ENCODE data around the gene C10orf90. TPM values are rescaled to one million over a fixed set of nuclear protein-coding genes. Genes with fewer than 3 reads are reported as not detected.

Gene C10orf90
- total RNA-seq, 4 donors from 2014 or later: 0.06 TPM; not detected in 3

GRCh38 chr10:126391192-126391885, 279.2 kb downstream of the C10orf90 start:
- intact Hi-C loops (cut with DNase I): no loop called here
- H3K27ac ChIP-seq (replicated peaks in 1 of 4): peak overlapping the region in 1 of 4 donors; percentile 38

GRCh38 chr10:126390324-126390723, 280.2 kb downstream of the C10orf90 start:
- Histone ChIP-seq H3K9me3 (peaks cover 0 to 3% (median 0%) of the 10 kb centered on the region in 4 donors), H3K27me3 (peaks cover 0 to 45% (median 4%) of the 10 kb centered on the region in 4 donors), H3K27ac (replicated peaks in 1 of 4) (no peak overlapping the region), H3K4me1 (peaks cover 8 to 27% (median 21%) of the 10 kb centered on the region in 4 donors), H3K36me3 (no peaks in the 10 kb centered on the region), H3K4me3 (no peak overlapping the region)
- WGBS: 91% methylated on average over 4 of the region's 4 CpGs
- TF ChIP-seq CTCF (IDR thresholded peaks at IDR 0.05): no peak
- no peak for TF ChIP-seq POLR2A (IDR thresholded peaks at IDR 0.05; ENCODE audit: low read depth)
- TF ChIP-seq EP300 (IDR thresholded peaks at IDR 0.05): no peak
- TF ChIP-seq POLR2AphosphoS5 (IDR thresholded peaks at IDR 0.05): no peak
- intact Hi-C loops (cut with DNase I): no loop called here
- DNase-seq (ENCODE audit: extremely low spot score): peak; percentile 29

More at GRCh38 chr10:126391192-126391885, 279.2 kb downstream of the C10orf90 start:
- Histone ChIP-seq H3K4me1 (peaks cover 8 to 27% (median 21%) of the 10 kb centered on the region in 4 donors), H3K9me3 (peaks cover 0 to 3% (median 0%) of the 10 kb centered on the region in 4 donors), H3K4me3 (no peak overlapping the region), H3K27me3 (peaks cover 0 to 38% (median 4%) of the 10 kb centered on the region in 4 donors), H3K36me3 (no peaks in the 10 kb centered on the region)
- no peak for TF ChIP-seq POLR2AphosphoS5 (IDR thresholded peaks at IDR 0.05)
- TF ChIP-seq EP300 (IDR thresholded peaks at IDR 0.05): no peak
- TF ChIP-seq POLR2A (IDR thresholded peaks at IDR 0.05; ENCODE audit: low read depth): no peak
- no peak for TF ChIP-seq CTCF (IDR thresholded peaks at IDR 0.05)
- WGBS: 44% methylated on average over 9 of the region's 9 CpGs
- peak; percentile 89 for DNase-seq (ENCODE audit: extremely low spot score)

GRCh38 chr10:126387931-126388911, 282.3 kb downstream of the C10orf90 start, which contains the start of gene ADAM12:
ADAM12 (minus strand) TSS chr10:126388477; CDS start chr10:126388145, 332 bp downstream.
- H3K9me3 ChIP-seq: no peaks in the 10 kb centered on the region
- DNase-seq (ENCODE audit: extremely low spot score): peak; percentile 91
- H3K4me1 ChIP-seq: peaks cover 8 to 27% (median 21%) of the 10 kb centered on the region in 4 donors
- intact Hi-C loops (cut with DNase I): loop anchor here (10.0 kb wide), 1 partner anchor 403 kb away; no protein-coding TSS in a partner anchor
- 6% methylated on average over 19 of the region's 127 CpGs for WGBS
- TF ChIP-seq EP300 (IDR thresholded peaks at IDR 0.05) (no peak), POLR2A (IDR thresholded peaks at IDR 0.05; ENCODE audit: low read depth) (no peak), POLR2AphosphoS5 (IDR thresholded peaks at IDR 0.05) (no peak)
- H3K36me3 ChIP-seq: no peaks in the 10 kb centered on the region
- peaks cover 0 to 52% (median 4%) of the 10 kb centered on the region in 4 donors for H3K27me3 ChIP-seq
- peak within 1 kb of the TSS; percentile 49 to 62 (median 52) for H3K4me3 ChIP-seq
- H3K27ac ChIP-seq (replicated peaks in 1 of 4): peak within 1 kb of the TSS in 1 of 4 donors; percentile 22

- intact Hi-C loops (cut with DNase I): loop anchor here (10.0 kb wide), 1 partner anchor 402 kb away; no protein-coding TSS in a partner anchor
- no peak overlapping the region for H3K27ac ChIP-seq (replicated peaks in 1 of 4)
- no peaks in the 10 kb centered on the region for H3K36me3 ChIP-seq
- peaks cover 8 to 27% (median 21%) of the 10 kb centered on the region in 4 donors for H3K4me1 ChIP-seq
- TF ChIP-seq CTCF (IDR thresholded peaks at IDR 0.05) (peak; percentile 47 to 59 (median 55)), EP300 (IDR thresholded peaks at IDR 0.05) (no peak)
- H3K27me3 ChIP-seq: peaks cover 0 to 52% (median 4%) of the 10 kb centered on the region in 4 donors
- H3K9me3 ChIP-seq: no peaks in the 10 kb centered on the region
- peak overlapping the region; percentile 49 to 62 (median 52) for H3K4me3 ChIP-seq
- DNase-seq (ENCODE audit: extremely low spot score): peak; percentile 92
- 3% methylated on average over 41 of the region's 50 CpGs for WGBS
These were observed 283.2 kb downstream of the C10orf90 start for GRCh38 chr10:126387041-126387921.
